NCI-H460 (cell line): ENCODE results near the gene CHST12. TPM values are rescaled to one million over a fixed set of nuclear protein-coding genes. Genes with fewer than 3 reads are reported as not detected.

ENCODE experiments used
- DNase-seq: peaks from one replicate; pipeline ENCODE4 v3.0.0-alpha.2; 2016; ENCODE audit warnings: low read depth; ENCODE audit errors: extremely low read depth
- polyA plus RNA-seq: library from polyadenylated mRNA; depleted of rRNA; stranded (reverse); fragments of >200 nt; gene quantifications from 2 replicates; pipeline ENCODE4 v1.2.3, GENCODE V29; 2014; cell fraction: nucleus; rRNA removed
- total RNA-seq: library from RNA; depleted of rRNA; stranded (reverse); fragments of >200 nt; shearing (Covaris generic); gene quantifications from 2 replicates; pipeline ENCODE4 v1.2.3, GENCODE V29; 2014; rRNA removed

Gene CHST12
- total RNA-seq = 2.4 and 3.8 TPM in 2 replicates
- 5.0 and 7.5 TPM in 2 replicates for polyA plus RNA-seq

- peak; percentile 91 for DNase-seq
Measured at GRCh38 chr7:2403014-2403717, at the start of gene CHST12. Gene CHST12 (plus strand): TSS chr7:2403611. CDS start chr7:2432640, 29,029 bp downstream.

GRCh38 chr7:2353936-2354185, 49.5 kb upstream of the CHST12 start:
- peak; percentile 81 for DNase-seq

- DNase-seq = peak; percentile 89
Measured at GRCh38 chr7:2354186-2354938, 49.0 kb upstream of the CHST12 start, which contains the start of gene EIF3B. Gene EIF3B (plus strand): TSS chr7:2354827. CDS start chr7:2354922, 95 bp downstream.

GRCh38 chr7:2354939-2355704, 48.3 kb upstream of the CHST12 start:
- DNase-seq = no peak

GRCh38 chr7:2355705-2356008, 47.8 kb upstream of the CHST12 start:
- no peak for DNase-seq

GRCh38 chr7:2357165-2357564, 46.2 kb upstream of the CHST12 start:
- DNase-seq = no peak

- no peak for DNase-seq
Measured at GRCh38 chr7:2357571-2357970, 45.8 kb upstream of the CHST12 start.

GRCh38 chr7:2358968-2359527, 44.4 kb upstream of the CHST12 start:
- no peak for DNase-seq

- no peak for DNase-seq
Measured at GRCh38 chr7:2359610-2360009, 43.8 kb upstream of the CHST12 start.

- no peak for DNase-seq
Measured at GRCh38 chr7:2360796-2361195, 42.6 kb upstream of the CHST12 start.

GRCh38 chr7:2362385-2363088, 40.9 kb upstream of the CHST12 start:
- DNase-seq = no peak

GRCh38 chr7:2369139-2369538, 34.3 kb upstream of the CHST12 start:
- no peak for DNase-seq

- no peak for DNase-seq
Measured at GRCh38 chr7:2371329-2371728, 32.1 kb upstream of the CHST12 start.

GRCh38 chr7:2372724-2373123, 30.7 kb upstream of the CHST12 start:
- DNase-seq = no peak

GRCh38 chr7:2373124-2373556, 30.3 kb upstream of the CHST12 start:
- no peak for DNase-seq

- DNase-seq = no peak
Measured at GRCh38 chr7:2373646-2374045, 29.8 kb upstream of the CHST12 start.

GRCh38 chr7:2374401-2374800, 29.0 kb upstream of the CHST12 start:
- DNase-seq = no peak

- no peak for DNase-seq
Measured at GRCh38 chr7:2374830-2375728, 28.3 kb upstream of the CHST12 start.

- DNase-seq = no peak
Measured at GRCh38 chr7:2376351-2377154, 26.9 kb upstream of the CHST12 start.
